Esophagus squamous epithelium (tissue), 5 donors: ENCODE data around the gene KLHDC9. TPM values are rescaled to one million over a fixed set of nuclear protein-coding genes. Genes with fewer than 3 reads are reported as not detected.
A peak's percentile ranks its signal among the peaks of the same experiment; 100 is the strongest.

Experiments
- DNase-seq: peaks from one replicate; lab custom pipeline; 2025; lab: John Stamatoyannopoulos, UW
- H3K27ac ChIP-seq, 4 donors: fragments of 200-600 bp; sonication (generic); one replicate each; pipeline ENCODE4 v1.5.1; 2016 to 2019; ENCODE audit warnings: mild to moderate bottlenecking in 1 of 4
- H3K27me3 ChIP-seq, 4 donors: fragments of 200-600 bp; sonication (generic); 1 replicate in 3 of 4; 2 replicates in 1 of 4; pipeline versions ENCODE4 v1.5.1 to v1.6.0; 2017 to 2021; ENCODE audit warnings: antibody characterized with exemption in 1 of 4
- H3K36me3 ChIP-seq, 3 donors: fragments of 200-600 bp; sonication (generic); one replicate each; pipeline ENCODE4 v1.5.1; 2016 to 2019
- H3K4me1 ChIP-seq, 3 donors: fragments of 200-600 bp; sonication (generic); one replicate each; pipeline ENCODE4 v1.5.1; 2017 to 2019
- H3K4me3 ChIP-seq, 4 donors: fragments of 200-600 bp; sonication (generic); 1 replicate in 3 of 4; 2 replicates in 1 of 4; pipeline ENCODE4 v1.5.1; 2016 to 2019; ENCODE audit warnings: mild to moderate bottlenecking in 2 of 4, moderate library complexity in 1 of 4
- H3K9me3 ChIP-seq, 3 donors: fragments of 200-600 bp; sonication (generic); one replicate each; pipeline ENCODE4 v1.5.1; 2016 to 2019
- POLR2A ChIP-seq, 4 donors: fragments of 450-650 bp; IDR thresholded peaks; one replicate each; pipeline ENCODE4 v1.6.1; 2017; ENCODE audit warnings: antibody characterized with exemption in 4 of 4, mild to moderate bottlenecking in 4 of 4, moderate library complexity in 3 of 4
- WGBS, 2 donors: methylation state at CpG; one replicate each; pipeline ENCODE4 v1.1.5; 2018; 5-methylcytosine and 5-hydroxymethylcytosine counted together
- intact Hi-C: fragments of 100-400 bp; cut with DNase I; formaldehyde crosslinking; loops from one replicate; pipeline ENCODE4 v1.15.0; 2022
- total RNA-seq, 4 donors: library from RNA; depleted of rRNA; stranded (reverse); fragments of >200 nt; gene quantifications; one replicate each; pipeline ENCODE4 v1.1.0, GENCODE V29; 2016
- TF ChIP-seq, protein P1 (sequence below), 6 experiments: fragments of 450-650 bp in 4 of 6; fragments of 200-600 bp in 2 of 6; sonication (generic) in 2 of 6; IDR thresholded peaks; one replicate each; pipeline ENCODE4 v1.5.1; 2016 to 2019; ENCODE audit warnings: antibody characterized with exemption in 6 of 6, mild to moderate bottlenecking in 4 of 6, moderate library complexity in 4 of 6
- donor health status: DM: yes; HTN: yes; CAD: no.

KLHDC9 gene
- total RNA-seq, 4 donors from 2014 or later, result 0.31 to 2.7 (median 1.7) TPM

DNA sequence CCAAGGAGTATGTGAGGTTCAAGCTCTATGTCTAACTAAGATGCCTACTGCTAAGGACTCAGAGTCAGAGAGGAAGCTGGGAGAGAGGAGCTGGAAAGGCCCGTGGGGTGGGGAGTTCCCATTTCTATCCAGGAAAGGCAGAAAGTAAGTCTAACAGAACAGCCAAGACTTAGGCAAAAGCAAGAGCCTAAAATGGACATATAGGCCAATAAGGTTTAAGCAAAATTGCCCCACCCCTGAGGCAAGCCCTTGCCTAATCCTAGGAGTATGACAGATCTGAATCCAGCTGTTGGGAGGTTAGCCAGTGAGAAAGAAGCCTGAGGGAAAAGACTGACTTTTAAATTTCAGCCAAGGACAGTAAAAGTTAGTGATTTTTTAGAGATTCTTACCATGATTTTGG lies 1.6 kb upstream of the KLHDC9 start:
- Histone ChIP-seq H3K4me1 (peaks cover 26 to 74% (median 37%) of the 10 kb centered on the region in 3 donors), H3K27me3 (no peaks in the 10 kb centered on the region), H3K27ac (peak overlapping the region; percentile 23 to 82 (median 68)), H3K4me3 (no peak overlapping the region), H3K36me3 (peaks cover 0 to 26% (median 9%) of the 10 kb centered on the region in 3 donors), H3K9me3 (no peaks in the 10 kb centered on the region)
- DNase-seq, result no peak
- intact Hi-C loops, result loop anchor here (10.0 kb wide), 1 partner anchor 62 kb away; the partner anchor contains the start of gene TSTD1
- 7 to 10% methylated on average over 1 of the region's 1 CpG for WGBS, 2 donors
- TF ChIP-seq POLR2A (IDR thresholded peaks at IDR 0.05), result no peak
- TF ChIP-seq, protein P1, sequence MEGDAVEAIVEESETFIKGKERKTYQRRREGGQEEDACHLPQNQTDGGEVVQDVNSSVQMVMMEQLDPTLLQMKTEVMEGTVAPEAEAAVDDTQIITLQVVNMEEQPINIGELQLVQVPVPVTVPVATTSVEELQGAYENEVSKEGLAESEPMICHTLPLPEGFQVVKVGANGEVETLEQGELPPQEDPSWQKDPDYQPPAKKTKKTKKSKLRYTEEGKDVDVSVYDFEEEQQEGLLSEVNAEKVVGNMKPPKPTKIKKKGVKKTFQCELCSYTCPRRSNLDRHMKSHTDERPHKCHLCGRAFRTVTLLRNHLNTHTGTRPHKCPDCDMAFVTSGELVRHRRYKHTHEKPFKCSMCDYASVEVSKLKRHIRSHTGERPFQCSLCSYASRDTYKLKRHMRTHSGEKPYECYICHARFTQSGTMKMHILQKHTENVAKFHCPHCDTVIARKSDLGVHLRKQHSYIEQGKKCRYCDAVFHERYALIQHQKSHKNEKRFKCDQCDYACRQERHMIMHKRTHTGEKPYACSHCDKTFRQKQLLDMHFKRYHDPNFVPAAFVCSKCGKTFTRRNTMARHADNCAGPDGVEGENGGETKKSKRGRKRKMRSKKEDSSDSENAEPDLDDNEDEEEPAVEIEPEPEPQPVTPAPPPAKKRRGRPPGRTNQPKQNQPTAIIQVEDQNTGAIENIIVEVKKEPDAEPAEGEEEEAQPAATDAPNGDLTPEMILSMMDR (IDR thresholded peaks at IDR 0.05), result no peak

DNA sequence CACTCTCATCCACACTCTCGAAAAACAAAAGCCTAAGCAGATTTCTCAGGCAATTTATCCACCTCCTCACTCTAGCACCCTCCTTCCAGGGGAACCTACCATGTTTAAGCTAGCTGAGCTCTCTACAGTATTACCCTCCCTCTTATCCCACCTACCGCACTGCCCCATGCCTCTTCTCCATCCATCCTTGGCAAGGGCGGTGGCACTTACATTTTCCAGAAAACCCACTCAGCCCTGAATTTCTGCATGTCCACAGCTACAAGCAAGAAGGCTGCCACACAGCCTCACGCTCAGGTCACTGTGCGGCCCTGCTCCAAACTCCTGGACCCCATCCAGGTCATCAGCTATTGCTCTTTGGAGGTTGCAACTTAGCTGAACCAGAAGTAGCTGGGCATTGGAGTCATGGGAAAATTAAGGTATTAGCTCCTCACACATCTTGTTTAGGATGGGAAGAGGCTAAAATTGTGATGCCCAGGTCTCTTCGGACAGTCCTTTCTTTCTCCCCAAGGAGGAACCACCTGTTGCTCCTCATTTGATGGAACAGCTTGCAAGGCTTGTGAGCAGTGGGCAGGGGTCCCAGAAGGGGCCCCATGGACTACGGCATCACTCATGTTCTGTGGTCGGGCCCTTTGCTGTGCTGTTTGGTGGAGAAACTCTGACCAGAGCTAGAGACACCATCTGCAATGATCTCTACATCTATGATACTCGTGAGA lies 1.1 kb downstream of the KLHDC9 start:
- intact Hi-C loops, result loop anchor here (10.0 kb wide), 1 partner anchor 64 kb away; the partner anchor contains the start of gene TSTD1
- WGBS, 2 donors, result 84 to 87% methylated on average over 8 to 9 of the region's 9 CpGs
- Histone ChIP-seq H3K4me1 (peaks cover 21 to 57% (median 33%) of the 10 kb centered on the region in 3 donors), H3K27ac (peak overlapping the region in 1 of 4 donors; percentile 82), H3K27me3 (no peaks in the 10 kb centered on the region), H3K9me3 (no peaks in the 10 kb centered on the region), H3K4me3 (peak overlapping the region in 2 of 4 donors; percentile 62 to 84), H3K36me3 (peaks cover 0 to 44% (median 18%) of the 10 kb centered on the region in 3 donors)
- TF ChIP-seq POLR2A (IDR thresholded peaks at IDR 0.05), result no peak
- TF ChIP-seq, protein P1 (IDR thresholded peaks at IDR 0.05), result no peak
- DNase-seq, result no peak

DNA sequence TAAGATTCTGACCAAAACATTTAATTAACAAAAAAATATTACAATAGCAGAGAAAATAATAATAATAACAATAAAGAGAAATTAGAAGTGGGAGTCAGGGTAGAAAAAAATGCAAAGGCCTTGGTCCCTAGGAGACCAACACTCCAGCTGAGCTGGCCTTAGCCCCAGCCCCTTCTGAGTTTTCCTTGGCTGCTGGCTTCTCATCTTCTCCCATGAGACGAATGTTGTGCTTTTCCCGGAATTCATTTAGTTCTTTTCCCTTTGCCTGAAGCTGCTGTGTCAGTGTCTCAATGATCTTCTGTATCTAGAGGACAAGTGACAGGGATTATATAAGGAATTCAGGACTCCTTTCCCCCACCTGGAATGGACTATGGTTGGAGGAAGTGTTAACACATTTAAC lies 2.4 kb downstream of the KLHDC9 start:
- Histone ChIP-seq H3K27me3 (no peaks in the 10 kb centered on the region), H3K36me3 (peaks cover 0 to 44% (median 18%) of the 10 kb centered on the region in 3 donors), H3K9me3 (no peaks in the 10 kb centered on the region), H3K4me1 (peaks cover 21 to 61% (median 30%) of the 10 kb centered on the region in 3 donors), H3K27ac (no peak overlapping the region), H3K4me3 (no peak overlapping the region)
- 63 to 65% methylated on average over 2 of the region's 2 CpGs for WGBS, 2 donors
- TF ChIP-seq, protein P1 (IDR thresholded peaks at IDR 0.05), result no peak
- no peak for TF ChIP-seq POLR2A (IDR thresholded peaks at IDR 0.05)
- intact Hi-C loops, result no loop called here
- no peak for DNase-seq

DNA sequence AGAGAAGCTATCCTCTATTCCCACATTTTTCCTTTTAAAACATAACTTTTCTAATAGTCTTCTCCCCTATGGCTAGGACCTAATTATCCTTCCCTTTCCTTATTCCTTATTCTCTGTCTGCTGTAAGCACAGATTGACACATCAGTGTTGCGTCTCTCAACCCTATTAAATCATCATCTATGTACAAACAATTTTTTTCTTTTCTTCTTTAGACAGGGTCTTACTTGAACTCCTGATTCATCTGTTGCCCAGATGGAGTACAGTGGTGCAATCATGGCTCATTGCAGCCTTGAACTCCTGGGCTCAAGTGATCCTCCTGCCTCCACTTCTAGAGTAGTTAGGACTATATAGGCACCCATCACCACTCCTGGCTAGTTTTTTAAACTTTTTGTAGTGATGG lies 8.3 kb downstream of the KLHDC9 start:
- TF ChIP-seq, protein P1 (IDR thresholded peaks at IDR 0.05), result no peak
- no peak for TF ChIP-seq POLR2A (IDR thresholded peaks at IDR 0.05)
- Histone ChIP-seq H3K4me1 (peaks cover 0 to 22% (median 0%) of the 10 kb centered on the region in 3 donors), H3K9me3 (no peaks in the 10 kb centered on the region), H3K27ac (no peak overlapping the region), H3K36me3 (peaks cover 0 to 40% (median 9%) of the 10 kb centered on the region in 3 donors), H3K27me3 (no peaks in the 10 kb centered on the region), H3K4me3 (no peak overlapping the region)
- WGBS, 2 donors, result 87 to 92% methylated on average over 1 of the region's 1 CpG
- DNase-seq, result no peak
- intact Hi-C loops, result no loop called here

DNA sequence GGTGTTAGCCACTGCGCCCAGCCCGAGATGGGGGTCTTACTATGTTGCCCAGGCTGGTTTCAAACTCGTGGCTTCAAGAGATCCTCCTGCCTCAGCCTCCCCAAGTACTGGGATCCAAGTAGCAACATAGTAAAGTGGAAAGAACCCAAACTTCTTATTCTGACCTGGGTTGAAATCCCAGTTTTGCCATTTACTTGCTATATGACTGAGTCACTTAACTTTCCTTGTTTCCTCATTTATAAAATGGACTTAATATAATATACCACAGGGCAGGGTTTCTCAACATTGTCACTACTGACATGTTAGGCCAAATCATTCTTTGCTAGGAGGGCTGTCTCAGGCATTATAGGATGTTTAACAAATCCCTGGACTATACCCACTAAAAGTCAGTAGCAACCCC lies 13.0 kb downstream of the KLHDC9 start:
- no peak for DNase-seq
- 75 to 96% methylated on average over 3 of the region's 3 CpGs for WGBS, 2 donors
- H3K36me3 ChIP-seq, result peaks cover 0 to 18% (median 0%) of the 10 kb centered on the region in 3 donors
- no peak overlapping the region for H3K4me3 ChIP-seq
- no peak overlapping the region for H3K27ac ChIP-seq
- peaks cover 4 to 48% (median 9%) of the 10 kb centered on the region in 3 donors for H3K4me1 ChIP-seq
- intact Hi-C loops, result no loop called here
- no peaks in the 10 kb centered on the region for H3K9me3 ChIP-seq
- TF ChIP-seq POLR2A (IDR thresholded peaks at IDR 0.05), result no peak
- TF ChIP-seq, protein P1 (IDR thresholded peaks at IDR 0.05), result no peak
- no peaks in the 10 kb centered on the region for H3K27me3 ChIP-seq
